Measurements from ENCODE around the gene DLGAP1.

Gene DLGAP1

GRCh38 chr18:3950668-3951404 lies 504.3 kb downstream of the DLGAP1 start:
- no peak for TF ChIP-seq ZFX (IDR thresholded peaks at IDR 0.05; ENCODE audit: borderline replicate concordance)
- no peak for TF ChIP-seq CTCF (IDR thresholded peaks at IDR 0.05)
- H3K27ac ChIP-seq, result no peak overlapping the region

GRCh38 chr18:3948958-3949357 lies 506.1 kb downstream of the DLGAP1 start:
- TF ChIP-seq ZFX (IDR thresholded peaks at IDR 0.05; ENCODE audit: borderline replicate concordance) (no peak), CTCF (IDR thresholded peaks at IDR 0.05) (no peak)

GRCh38 chr18:3947383-3947782 lies 507.7 kb downstream of the DLGAP1 start:
- TF ChIP-seq CTCF (IDR thresholded peaks at IDR 0.05) (no peak), ZFX (IDR thresholded peaks at IDR 0.05; ENCODE audit: borderline replicate concordance) (no peak)
- H3K27ac ChIP-seq, result no peak overlapping the region

More at GRCh38 chr18:3948958-3949357, 506.1 kb downstream of the DLGAP1 start:
- H3K27ac ChIP-seq, result no peak overlapping the region

GRCh38 chr18:3935305-3935704 lies 519.8 kb downstream of the DLGAP1 start:
- H3K27ac ChIP-seq, result no peak overlapping the region

GRCh38 chr18:3932276-3932675 lies 522.8 kb downstream of the DLGAP1 start:
- no peak for TF ChIP-seq ZFX (IDR thresholded peaks at IDR 0.05; ENCODE audit: borderline replicate concordance)
- TF ChIP-seq CTCF (IDR thresholded peaks at IDR 0.05), result no peak
- H3K27ac ChIP-seq, result no peak overlapping the region

More at GRCh38 chr18:3935305-3935704, 519.8 kb downstream of the DLGAP1 start:
- no peak for TF ChIP-seq CTCF (IDR thresholded peaks at IDR 0.05)
- no peak for TF ChIP-seq ZFX (IDR thresholded peaks at IDR 0.05; ENCODE audit: borderline replicate concordance)

GRCh38 chr18:3931542-3932112 lies 523.5 kb downstream of the DLGAP1 start:
- H3K27ac ChIP-seq, result no peak overlapping the region
- TF ChIP-seq CTCF (IDR thresholded peaks at IDR 0.05) (no peak), ZFX (IDR thresholded peaks at IDR 0.05; ENCODE audit: borderline replicate concordance) (no peak)

GRCh38 chr18:3931013-3931315 lies 524.1 kb downstream of the DLGAP1 start:
- no peak for TF ChIP-seq ZFX (IDR thresholded peaks at IDR 0.05; ENCODE audit: borderline replicate concordance)
- no peak for TF ChIP-seq CTCF (IDR thresholded peaks at IDR 0.05)
- no peak overlapping the region for H3K27ac ChIP-seq
